ENCODE results near the gene BCAR1. TPM values are rescaled to one million over a fixed set of nuclear protein-coding genes. Genes with fewer than 3 reads are reported as not detected.
"Not testable (repeated sequence)": the region's sequence is repeated elsewhere in the genome, so short reads cannot be mapped to it uniquely, and the experiment has no call there.

The BCAR1 gene
- total RNA-seq, 1 donor from 2014 or later: 116 TPM

- DNase-seq (ENCODE audit: low read depth): no peak
These were observed 1.8 kb upstream of the BCAR1 start for GRCh38 chr16:75252946-75253911.

DNA sequence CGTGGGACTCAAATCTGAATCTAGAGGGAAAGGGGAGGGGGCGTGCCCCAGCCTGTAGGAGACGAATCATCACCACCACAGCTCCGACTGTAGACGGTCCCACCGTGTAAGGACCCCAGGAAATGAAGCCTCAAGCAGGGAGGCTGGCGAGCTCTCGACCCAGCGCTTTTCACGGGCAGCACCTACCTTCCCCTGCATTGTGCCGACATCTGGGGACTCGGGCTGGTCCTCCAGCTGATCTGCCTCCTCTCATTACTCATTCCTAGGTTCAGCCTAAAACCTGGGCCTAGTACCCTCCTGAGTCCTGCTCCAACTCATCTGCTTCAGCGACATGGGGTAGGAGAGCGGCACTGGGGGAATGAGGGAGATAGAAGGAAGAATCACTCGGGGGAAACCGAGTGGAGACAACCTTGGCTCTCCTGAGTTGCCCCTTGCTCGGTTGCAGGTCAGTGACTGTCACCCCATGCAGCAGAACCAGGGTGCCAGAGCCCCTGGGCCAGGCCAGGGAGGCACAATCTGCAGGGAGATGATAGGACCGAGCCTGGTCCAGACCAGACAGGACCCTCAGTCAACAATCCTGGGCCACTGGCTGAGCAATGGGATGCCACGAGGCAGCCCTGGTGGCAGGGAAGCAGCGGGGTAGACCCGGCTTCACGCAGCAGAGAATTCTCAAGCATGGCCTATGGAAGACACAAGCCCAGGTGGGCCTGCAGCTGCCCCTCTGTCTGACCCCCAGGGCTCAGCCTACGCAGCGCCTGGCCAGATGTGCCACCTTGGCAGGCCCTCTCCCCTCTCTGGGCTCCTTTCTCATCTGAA, 833 bp upstream of the BCAR1 start:
- no peak for DNase-seq (ENCODE audit: low read depth)

DNA sequence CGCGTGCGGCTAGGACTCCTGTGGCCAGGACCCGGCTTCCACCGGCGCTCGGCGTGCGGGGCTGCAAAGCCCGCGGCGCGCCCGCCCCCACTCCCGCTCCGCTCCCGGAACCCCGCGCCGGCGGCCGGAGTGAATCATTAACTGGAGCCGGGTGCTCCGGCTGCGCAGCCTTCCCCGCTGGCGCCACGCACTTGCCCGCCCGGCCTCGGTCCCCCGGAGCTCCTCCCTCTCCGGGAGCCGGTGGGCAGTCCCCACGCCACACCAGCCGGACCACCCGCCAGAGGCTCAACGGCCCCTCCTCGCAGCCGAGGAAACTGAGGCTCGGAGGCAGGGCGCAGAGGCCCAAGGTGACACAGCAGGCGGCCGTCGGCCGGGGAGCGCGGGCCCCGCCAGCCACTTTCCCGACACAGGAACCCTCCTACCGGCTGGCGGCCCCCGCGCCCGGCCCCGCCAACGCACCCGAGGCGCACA, 580 bp downstream of the BCAR1 start:
- no peak for DNase-seq (ENCODE audit: low read depth)

DNA sequence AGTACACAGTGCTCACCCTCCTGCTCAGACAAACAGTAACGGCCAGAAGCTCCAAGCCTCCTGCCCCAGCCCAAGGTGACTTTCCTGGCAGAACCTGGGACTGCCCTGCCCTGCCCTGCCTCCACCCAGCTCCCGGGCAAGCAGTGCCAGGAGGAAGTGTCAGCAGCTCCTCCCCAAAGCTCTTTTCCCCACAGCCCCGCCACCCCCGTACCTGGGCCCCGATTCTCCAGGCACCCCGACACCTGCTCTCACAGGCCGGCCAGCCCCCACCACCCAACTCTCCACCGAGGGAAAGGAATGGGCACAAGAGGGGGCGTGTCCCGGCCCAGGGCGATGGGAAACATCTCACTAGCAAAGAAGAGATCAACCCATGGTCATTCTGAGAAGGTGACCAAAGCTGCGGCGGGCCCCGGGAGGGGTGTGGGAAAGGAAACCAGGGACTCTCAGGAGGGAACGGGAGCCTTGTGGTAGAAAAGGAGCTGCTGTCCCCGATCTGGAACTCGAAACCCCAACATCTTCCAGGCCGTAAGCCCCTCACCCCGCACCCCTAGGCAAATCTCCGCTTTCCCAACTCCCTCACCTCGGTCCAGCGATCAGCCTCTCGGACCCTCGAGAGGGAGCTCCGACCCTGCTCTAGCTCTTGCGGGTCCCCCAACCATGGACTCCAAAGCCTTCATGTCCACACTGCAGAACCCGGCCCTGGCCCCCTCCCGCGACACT, 1.2 kb downstream of the BCAR1 start:
- DNase-seq (ENCODE audit: low read depth): no peak

- DNase-seq (ENCODE audit: low read depth): no peak
These were observed 2.0 kb downstream of the BCAR1 start for GRCh38 chr16:75249441-75249840.

DNA sequence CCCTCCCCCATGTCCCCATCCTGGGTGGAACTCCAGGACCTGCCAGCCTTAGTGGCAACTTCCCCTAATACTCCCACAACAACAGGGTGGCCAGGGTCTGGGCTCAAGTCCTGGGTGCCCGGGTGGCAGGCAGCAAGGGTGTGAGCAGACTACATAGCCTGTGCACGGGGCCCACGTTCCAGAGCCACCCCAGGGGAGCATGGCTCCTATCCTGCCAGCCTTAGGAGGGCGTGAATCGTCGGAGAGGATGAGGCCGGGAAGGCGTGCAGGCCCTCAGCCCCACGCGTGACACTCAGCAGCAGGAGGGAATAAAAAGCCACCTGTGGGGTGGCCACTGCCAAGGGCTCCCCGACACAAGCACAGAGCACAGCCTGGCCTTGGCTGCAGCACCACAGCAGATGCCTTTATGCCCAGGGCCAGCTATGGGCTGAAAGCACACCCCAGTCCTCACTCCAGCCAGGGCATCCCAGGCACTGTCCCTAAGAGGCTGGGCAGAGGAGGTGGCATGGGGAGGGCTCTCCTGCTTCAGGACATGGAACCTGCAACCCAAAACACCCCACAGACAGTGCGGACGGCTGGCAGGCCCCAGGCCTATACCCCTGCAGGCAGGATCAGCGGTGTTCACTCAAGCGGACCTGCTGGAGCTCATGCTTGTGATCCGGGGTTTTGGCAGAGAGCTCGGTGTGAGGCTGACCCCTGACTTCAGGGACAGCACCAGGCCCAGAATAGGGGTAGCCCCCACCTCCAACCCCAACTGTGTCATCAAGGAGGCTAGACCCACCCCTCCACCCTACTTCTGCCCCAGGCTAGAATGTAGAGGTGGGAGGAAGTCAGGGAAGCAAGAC, 2.7 kb downstream of the BCAR1 start:
- peak; percentile 41 for DNase-seq (ENCODE audit: low read depth)

GRCh38 chr16:75248142-75248535, 3.3 kb downstream of the BCAR1 start:
- DNase-seq (ENCODE audit: low read depth): no peak

- DNase-seq (ENCODE audit: low read depth): no peak
These were observed 4.2 kb downstream of the BCAR1 start for GRCh38 chr16:75247249-75247648.

GRCh38 chr16:75246504-75247205, 4.8 kb downstream of the BCAR1 start:
- DNase-seq (ENCODE audit: low read depth): no peak

GRCh38 chr16:75244844-75245758, 6.3 kb downstream of the BCAR1 start:
- peak; percentile 97 for DNase-seq (ENCODE audit: low read depth)

DNA sequence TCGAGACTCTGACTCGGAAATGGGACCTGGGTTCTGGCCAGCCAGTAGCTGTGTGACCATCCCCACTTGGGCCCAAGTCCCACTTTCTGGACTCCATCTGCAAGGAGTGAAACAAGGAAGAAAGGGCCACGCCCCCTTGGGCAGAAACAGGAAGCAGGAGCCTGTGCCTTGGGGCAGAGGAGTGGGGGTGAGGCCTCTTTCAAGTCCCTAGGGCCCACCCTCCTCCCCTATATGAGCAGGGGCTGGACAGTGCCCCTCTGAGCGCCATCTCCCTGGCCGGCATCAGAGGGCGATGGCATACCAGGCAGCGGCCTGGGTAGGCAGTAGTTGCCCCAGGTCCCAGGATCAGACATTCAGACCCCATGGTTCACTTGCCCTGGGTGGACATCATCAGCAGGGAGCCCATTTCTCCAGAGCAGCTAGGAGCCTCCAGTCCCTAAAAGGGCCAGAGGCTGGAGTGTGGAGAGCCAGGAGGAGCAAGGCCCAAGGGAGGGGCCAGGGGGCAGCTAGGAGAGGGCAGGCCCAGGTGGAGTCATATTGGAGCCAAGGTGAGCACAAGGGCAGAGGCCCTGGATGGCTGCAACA, 7.1 kb downstream of the BCAR1 start:
- DNase-seq (ENCODE audit: low read depth): no peak

DNA sequence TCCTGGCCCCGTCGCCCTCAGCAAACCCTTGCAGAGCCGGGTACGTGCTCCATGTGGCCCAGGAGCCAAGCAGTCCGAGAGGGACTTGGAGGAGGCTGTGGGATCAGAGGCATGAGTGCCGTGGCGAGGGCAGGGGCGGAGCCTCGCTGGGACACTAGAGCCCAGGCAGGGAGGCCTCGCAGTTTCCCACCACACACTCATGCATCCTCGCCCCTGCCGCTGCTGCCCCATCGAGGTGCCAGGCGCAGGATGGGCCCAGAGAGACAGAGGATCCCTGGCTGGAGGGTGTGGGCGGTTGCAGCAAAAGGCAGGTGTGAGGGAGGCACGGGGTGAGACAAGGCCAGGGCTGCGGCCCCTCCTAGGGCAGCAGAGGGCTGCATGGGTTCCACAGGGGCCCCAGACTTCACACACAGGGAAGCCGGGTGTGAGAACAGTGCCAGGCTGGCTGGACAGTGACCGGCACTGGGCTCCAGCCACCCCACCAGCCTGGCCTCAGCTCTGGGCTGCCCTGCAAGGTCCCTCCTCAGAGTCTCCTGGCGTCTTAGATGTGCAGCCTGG, 7.7 kb downstream of the BCAR1 start:
- DNase-seq (ENCODE audit: low read depth): no peak

DNA sequence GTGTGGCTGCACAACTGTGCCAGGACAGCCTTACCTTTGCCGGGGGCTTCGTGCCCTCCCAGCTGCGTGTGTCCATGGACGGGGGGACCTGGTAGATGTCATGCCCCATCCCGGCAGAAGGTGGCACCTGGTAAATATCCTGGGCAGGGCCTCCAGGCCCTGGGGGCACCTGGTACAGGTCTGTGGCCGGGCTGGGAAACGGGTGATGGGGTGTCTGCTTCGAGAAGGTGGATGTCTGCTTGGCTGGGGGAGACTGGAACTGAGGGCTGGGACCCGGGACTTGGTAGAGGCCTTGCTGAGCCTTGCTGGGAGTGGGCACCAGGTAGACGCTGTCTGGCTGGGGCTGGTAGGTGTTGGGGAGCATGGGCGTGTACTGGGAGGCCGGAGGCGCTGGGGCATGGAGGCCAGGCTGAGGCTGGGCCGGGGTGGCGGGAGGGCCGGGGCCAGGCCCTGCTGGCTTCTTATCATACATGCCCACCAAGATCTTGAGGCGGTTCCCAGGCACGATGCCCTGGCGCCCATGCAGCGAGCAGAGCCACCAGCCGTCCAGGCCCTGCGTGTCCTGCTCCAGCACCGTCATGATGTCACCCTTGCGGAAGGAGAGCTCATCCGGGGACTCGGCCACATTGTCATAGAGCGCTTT, 8.9 kb downstream of the BCAR1 start:
- not testable (repeated sequence) for DNase-seq (ENCODE audit: low read depth)

GRCh38 chr16:75241955-75242354, 9.5 kb downstream of the BCAR1 start:
- DNase-seq (ENCODE audit: low read depth): no peak

DNA sequence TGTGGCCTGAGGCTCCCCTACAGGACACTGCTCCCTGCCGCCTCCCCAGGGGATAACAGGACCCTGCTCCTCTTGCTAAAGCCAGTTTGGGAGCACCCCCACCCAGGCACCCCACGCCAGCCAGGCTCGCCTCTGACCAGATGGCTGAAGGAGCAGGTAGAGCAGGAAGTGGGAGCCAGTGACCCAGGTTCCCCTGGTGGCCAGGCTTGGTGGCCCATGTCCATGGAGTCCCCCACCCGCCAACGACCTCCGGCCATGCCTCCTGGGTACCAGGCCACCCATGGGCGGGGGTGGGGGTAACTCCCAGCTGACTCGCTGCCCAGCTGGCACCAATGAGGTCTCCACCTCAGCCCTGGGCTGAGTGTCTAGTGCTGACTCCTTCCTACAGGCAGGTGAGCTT, 10.0 kb downstream of the BCAR1 start:
- no peak for DNase-seq (ENCODE audit: low read depth)

GRCh38 chr16:75240633-75241032, 10.8 kb downstream of the BCAR1 start:
- DNase-seq (ENCODE audit: low read depth): not testable (repeated sequence)

- no peak for DNase-seq (ENCODE audit: low read depth)
These were observed 11.8 kb downstream of the BCAR1 start for GRCh38 chr16:75239542-75240122.

Data from renal cortical epithelial cell (primary cell).